ENCODE measurements around the gene PRSS57. TPM values are rescaled to one million over a fixed set of nuclear protein-coding genes. Genes with fewer than 3 reads are reported as not detected.

PRSS57 gene
- total and polyA plus RNA-seq, 2 of the 13 experiments (the other 11 are each of a cell fraction or from before 2014, with no cell fraction given), result 0.12 TPM; not detected in 1

DNA sequence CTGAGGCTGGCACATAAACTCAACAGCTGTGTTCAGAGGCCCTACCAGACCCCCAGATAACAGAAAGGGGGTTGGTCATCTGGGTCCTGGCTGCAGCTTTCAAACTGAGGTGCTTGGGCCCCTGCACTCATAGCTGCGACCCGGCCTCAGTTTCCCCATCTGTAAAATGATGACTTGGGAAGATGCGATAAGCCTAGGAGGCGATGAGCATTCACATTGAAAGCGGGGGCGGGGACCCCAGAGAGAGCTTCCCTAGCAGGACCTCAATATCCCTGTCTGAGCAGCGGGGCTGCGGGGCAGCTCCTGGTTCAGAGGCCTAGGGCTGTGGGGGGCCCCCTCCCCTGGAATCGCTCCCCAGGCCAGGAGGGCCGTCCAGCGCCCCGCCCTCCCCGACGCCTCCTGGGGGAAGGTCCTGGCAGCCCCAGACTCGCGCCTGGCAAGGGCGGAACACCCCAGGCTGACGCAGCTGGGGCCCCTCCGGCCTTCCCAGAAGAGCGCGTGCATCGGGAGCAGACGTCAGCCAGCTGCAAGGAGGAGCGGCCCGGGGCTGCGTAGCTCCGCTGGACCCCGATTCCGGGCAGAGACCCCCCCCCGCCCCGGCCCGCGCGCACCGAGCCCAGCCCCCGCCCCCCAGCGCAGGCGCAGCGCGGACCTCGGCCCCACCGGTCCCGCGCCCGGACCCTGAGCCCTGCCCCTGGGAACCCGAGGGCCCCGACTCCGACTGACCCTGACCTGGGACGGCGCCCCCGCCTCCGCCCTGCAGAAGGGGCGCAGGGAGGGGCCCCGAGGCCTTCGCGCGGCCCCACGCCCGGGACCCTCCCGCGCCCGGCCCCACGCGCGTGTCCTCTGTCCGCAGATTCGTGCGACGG, 15.6 kb downstream of the PRSS57 start (continued):
- TF ChIP-seq ZNF788 (CRISPR knock-in tag; IDR thresholded peaks at IDR 0.05; ENCODE audit: borderline replicate concordance) (no peak), PTBP1 (IDR thresholded peaks at IDR 0.05; ENCODE audit: low read depth, low read length, poor library complexity, severe bottlenecking) (peak; percentile 33), KDM3A (CRISPR knock-in tag; IDR thresholded peaks at IDR 0.05; ENCODE audit: low read depth) (no peak), HNRNPL (IDR thresholded peaks at IDR 0.05; ENCODE audit: low read depth, low read length) (no peak), IKZF4 (CRISPR knock-in tag; IDR thresholded peaks at IDR 0.05; ENCODE audit: borderline replicate concordance, low read depth, not compliant biosample characterization) (no peak), PHF8 (CRISPR knock-in tag; IDR thresholded peaks at IDR 0.05) (peak; percentile 65), ZNF619 (CRISPR knock-in tag; IDR thresholded peaks at IDR 0.05) (no peak), ZNF451 (CRISPR knock-in tag; IDR thresholded peaks at IDR 0.05) (peak; percentile 86; the same call in 1 of the 2 replicates), RARG (CRISPR knock-in tag; IDR thresholded peaks at IDR 0.05; ENCODE audit: low read depth) (no peak), MED8 (CRISPR knock-in tag; IDR thresholded peaks at IDR 0.05; ENCODE audit: insufficient replicate concordance) (no peak), RARA (CRISPR knock-in tag; IDR thresholded peaks at IDR 0.05) (0 out of 2 replicates have a peak, but pooled peaks have one; percentile 5), RXRA (CRISPR knock-in tag; IDR thresholded peaks at IDR 0.05) (no peak; the same call in 1 of the 2 replicates), KLF15 (CRISPR knock-in tag; IDR thresholded peaks at IDR 0.05; ENCODE audit: borderline replicate concordance) (no peak), ZNF274 (CRISPR knock-in tag; IDR thresholded peaks at IDR 0.05) (peak; percentile 9; the same call in 1 of the 2 replicates), ZSCAN25 (CRISPR knock-in tag; IDR thresholded peaks at IDR 0.05) (peak; percentile 87), ZNF33A (CRISPR knock-in tag; IDR thresholded peaks at IDR 0.05; ENCODE audit: borderline replicate concordance) (no peak), MBD4 (IDR thresholded peaks at IDR 0.05; ENCODE audit: borderline replicate concordance, low read length) (no peak)
- TF ChIP-seq, protein P1, sequence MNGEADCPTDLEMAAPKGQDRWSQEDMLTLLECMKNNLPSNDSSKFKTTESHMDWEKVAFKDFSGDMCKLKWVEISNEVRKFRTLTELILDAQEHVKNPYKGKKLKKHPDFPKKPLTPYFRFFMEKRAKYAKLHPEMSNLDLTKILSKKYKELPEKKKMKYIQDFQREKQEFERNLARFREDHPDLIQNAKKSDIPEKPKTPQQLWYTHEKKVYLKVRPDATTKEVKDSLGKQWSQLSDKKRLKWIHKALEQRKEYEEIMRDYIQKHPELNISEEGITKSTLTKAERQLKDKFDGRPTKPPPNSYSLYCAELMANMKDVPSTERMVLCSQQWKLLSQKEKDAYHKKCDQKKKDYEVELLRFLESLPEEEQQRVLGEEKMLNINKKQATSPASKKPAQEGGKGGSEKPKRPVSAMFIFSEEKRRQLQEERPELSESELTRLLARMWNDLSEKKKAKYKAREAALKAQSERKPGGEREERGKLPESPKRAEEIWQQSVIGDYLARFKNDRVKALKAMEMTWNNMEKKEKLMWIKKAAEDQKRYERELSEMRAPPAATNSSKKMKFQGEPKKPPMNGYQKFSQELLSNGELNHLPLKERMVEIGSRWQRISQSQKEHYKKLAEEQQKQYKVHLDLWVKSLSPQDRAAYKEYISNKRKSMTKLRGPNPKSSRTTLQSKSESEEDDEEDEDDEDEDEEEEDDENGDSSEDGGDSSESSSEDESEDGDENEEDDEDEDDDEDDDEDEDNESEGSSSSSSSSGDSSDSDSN (CRISPR knock-in tag; IDR thresholded peaks at IDR 0.05), result 0 out of 2 replicates have a peak, but pooled peaks have one; percentile 15
- TF ChIP-seq, protein P2, sequence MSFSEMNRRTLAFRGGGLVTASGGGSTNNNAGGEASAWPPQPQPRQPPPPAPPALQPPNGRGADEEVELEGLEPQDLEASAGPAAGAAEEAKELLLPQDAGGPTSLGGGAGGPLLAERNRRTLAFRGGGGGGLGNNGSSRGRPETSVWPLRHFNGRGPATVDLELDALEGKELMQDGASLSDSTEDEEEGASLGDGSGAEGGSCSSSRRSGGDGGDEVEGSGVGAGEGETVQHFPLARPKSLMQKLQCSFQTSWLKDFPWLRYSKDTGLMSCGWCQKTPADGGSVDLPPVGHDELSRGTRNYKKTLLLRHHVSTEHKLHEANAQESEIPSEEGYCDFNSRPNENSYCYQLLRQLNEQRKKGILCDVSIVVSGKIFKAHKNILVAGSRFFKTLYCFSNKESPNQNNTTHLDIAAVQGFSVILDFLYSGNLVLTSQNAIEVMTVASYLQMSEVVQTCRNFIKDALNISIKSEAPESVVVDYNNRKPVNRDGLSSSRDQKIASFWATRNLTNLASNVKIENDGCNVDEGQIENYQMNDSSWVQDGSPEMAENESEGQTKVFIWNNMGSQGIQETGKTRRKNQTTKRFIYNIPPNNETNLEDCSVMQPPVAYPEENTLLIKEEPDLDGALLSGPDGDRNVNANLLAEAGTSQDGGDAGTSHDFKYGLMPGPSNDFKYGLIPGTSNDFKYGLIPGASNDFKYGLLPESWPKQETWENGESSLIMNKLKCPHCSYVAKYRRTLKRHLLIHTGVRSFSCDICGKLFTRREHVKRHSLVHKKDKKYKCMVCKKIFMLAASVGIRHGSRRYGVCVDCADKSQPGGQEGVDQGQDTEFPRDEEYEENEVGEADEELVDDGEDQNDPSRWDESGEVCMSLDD (CRISPR knock-in tag; IDR thresholded peaks at IDR 0.05; ENCODE audit: borderline replicate concordance), result 0 out of 2 replicates have a peak, but pooled peaks have one; percentile 59
- TF ChIP-seq, protein P3, sequence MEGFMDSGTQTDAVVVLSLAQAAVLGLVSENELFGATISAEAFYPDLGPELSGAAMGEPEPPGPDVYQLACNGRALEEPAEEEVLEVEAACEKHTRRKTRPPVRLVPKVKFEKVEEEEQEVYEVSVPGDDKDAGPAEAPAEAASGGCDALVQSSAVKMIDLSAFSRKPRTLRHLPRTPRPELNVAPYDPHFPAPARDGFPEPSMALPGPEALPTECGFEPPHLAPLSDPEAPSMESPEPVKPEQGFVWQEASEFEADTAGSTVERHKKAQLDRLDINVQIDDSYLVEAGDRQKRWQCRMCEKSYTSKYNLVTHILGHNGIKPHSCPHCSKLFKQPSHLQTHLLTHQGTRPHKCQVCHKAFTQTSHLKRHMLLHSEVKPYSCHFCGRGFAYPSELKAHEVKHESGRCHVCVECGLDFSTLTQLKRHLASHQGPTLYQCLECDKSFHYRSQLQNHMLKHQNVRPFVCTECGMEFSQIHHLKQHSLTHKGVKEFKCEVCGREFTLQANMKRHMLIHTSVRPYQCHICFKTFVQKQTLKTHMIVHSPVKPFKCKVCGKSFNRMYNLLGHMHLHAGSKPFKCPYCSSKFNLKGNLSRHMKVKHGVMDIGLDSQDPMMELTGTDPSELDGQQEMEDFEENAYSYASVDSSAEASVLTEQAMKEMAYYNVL (CRISPR knock-in tag; IDR thresholded peaks at IDR 0.05; ENCODE audit: borderline replicate concordance), result no peak

All from HepG2 (cell line).